GM12892 (cell line): ENCODE data around the gene HSPB6.
A peak's percentile ranks its signal among the peaks of the same experiment; 100 is the strongest.
"Not testable (repeated sequence)": the region's sequence is repeated elsewhere in the genome, so short reads cannot be mapped to it uniquely, and the experiment has no call there.

Experiments
- DNase-seq: peaks from one replicate; pipeline ENCODE4 v3.0.0; 2011; ENCODE audit not compliant: insufficient read length
- FAIRE-seq: peaks from 2 replicates; lab custom pipeline; 2011; peaks lifted over from hg19 to GRCh38; lab: Jason Lieb, UNC
- POLR2A ChIP-seq: IDR thresholded peaks from 2 replicates; pipeline ENCODE4 v1.6.1; 2011; ENCODE audit warnings: low read depth, low read length, control low read depth
- POLR2AphosphoS5 ChIP-seq: IDR thresholded peaks from 2 replicates; pipeline ENCODE4 v1.6.1; 2011; ENCODE audit warnings: low read depth, low read length, control low read depth
- TAF1 ChIP-seq: IDR thresholded peaks from 2 replicates; pipeline ENCODE4 v1.6.1; 2011; ENCODE audit warnings: low read depth, mild to moderate bottlenecking, control low read depth, low read length, borderline replicate concordance

HSPB6 gene

DNA sequence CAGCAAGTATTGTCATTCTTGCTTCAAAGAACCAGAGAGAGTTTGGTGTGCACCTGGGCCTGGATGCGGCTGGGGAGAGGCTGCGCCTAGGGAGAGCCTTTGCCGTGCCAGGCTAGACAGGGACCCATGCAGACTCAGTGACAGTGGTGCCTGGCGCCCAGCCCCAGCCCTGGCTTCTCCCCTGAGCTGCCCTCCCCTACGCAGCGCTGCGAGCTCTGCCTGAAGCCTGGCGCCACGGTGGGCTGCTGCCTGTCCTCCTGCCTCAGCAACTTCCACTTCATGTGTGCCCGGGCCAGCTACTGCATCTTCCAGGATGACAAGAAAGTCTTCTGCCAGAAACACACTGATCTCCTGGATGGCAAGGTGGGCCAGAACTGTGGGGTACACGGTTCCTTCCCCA, 27.1 kb downstream of the HSPB6 start:
- TF ChIP-seq TAF1 (no peak), POLR2AphosphoS5 (no peak), POLR2A (peak; percentile 18; the same call in 1 of the 2 replicates)
- peak; percentile 20 for DNase-seq
- no peak for FAIRE-seq

DNA sequence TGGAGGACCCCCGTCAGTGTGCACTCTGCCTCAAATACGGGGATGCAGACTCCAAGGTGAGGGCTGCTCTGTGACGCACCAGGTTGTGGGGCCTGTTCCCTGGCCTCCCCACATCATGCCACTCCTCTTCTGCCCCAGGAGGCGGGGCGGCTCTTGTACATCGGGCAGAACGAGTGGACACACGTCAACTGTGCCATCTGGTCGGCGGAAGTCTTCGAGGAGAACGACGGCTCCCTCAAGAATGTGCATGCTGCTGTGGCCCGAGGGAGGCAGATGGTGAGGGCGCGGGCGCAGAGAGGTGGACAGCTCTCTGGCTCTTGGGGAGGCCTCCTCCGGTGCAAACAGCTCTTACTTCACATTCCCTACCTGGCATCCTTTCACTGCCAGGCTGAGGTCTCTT, 27.8 kb downstream of the HSPB6 start:
- DNase-seq = no peak
- TF ChIP-seq POLR2A = no peak
- no peak for TF ChIP-seq TAF1
- TF ChIP-seq POLR2AphosphoS5 = no peak
- no peak for FAIRE-seq

DNA sequence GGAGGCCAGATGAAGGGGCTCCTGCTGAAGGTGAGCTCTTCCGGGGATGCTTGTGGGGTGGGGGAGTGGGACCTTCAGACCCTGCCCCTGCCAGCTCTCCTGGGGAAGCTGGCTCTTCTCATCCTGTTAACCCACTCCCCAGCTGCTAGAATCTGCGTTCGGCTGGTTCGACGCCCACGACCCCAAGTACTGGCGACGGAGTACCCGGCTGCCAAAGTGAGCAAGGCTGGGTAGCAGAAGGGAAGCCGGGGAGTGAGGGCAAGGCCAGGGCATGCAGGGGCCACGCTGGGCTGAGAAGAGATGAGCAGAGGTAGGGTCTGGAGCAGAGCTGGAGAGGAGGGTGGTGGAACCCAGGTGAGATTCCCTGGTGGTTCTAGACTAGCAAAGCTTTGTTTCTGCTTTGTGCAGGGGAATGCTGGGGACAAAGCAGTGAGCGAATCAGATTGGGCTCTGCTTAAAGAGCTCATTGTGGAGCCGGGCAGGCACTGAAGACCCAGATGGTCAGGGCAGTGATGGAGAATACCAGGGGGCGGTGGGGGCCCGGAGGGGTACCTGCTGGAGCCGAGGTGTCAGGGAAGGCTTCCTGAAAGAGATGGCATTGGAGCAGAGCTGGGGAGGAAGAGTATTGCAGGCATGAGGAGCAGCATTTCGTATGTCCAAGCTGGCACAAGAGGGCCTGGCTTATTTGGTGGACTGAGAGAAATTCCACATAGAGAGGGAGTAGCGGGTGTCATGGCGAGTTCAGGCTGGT, 28.7 kb downstream of the HSPB6 start:
- FAIRE-seq (no peak), DNase-seq (peak; percentile 9)
- TF ChIP-seq POLR2AphosphoS5 (0 out of 2 replicates have a peak, but pooled peaks have one; percentile 8), TAF1 (no peak), POLR2A (no peak)

DNA sequence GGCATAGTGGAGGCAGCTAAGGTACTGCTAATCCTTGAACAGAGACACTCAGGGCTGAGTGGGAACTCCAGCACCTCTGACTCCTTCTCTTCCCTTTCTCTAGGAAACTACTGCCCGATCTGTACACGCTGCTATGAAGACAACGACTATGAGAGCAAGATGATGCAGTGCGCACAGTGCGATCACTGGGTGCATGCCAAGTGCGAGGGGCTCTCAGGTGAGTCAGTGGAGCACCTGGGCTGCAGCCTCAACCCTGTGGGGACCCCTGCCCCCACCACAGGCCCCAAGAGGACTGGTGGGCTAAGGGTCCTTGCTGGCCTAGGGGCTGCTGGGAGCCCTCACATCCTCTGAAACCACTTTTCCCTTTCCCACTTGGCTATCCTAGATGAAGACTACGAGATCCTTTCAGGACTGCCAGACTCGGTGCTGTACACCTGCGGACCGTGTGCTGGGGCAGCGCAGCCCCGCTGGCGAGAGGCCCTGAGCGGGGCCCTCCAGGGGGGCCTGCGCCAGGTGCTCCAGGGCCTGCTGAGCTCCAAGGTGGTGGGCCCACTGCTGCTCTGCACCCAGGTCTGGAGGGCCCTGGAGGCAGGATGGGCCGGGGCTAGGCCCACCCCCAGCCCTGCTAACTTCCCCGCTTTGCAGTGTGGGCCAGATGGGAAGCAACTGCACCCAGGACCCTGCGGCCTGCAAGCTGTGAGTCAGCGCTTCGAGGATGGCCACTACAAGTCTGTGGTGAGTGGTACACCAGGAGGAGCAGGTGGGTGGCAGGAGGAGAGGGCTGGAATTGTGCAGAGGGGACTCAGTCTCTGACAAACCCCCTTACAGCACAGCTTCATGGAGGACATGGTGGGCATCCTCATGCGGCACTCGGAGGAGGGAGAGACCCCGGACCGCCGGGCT, 29.5 kb downstream of the HSPB6 start:
- FAIRE-seq (no peak), DNase-seq (no peak)
- TF ChIP-seq POLR2AphosphoS5 (no peak), TAF1 (no peak), POLR2A (no peak)

DNA sequence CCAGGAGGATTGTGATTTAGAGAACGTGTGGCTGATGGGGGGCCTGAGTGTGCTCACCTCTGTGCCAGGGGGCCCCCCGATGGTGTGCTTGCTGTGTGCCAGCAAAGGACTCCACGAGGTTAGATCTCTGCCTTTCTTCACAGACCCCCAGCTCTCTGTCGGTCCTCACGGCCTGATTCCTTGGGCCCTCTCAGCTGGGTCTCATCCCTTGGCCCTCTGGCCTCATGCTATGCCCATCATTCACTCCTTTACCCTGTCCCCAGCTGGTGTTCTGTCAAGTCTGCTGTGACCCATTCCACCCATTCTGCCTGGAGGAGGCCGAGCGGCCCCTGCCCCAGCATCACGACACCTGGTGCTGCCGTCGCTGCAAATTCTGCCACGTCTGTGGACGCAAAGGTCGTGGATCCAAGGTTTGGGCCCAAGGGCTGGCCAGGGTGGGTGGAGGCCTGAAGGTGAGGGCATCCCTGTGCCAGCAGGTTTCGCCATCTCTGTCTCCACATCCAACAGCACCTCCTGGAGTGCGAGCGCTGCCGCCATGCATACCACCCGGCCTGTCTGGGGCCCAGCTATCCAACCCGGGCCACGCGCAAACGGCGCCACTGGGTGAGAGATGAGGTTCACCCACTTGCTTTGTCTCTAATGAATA, 31.5 kb downstream of the HSPB6 start:
- TF ChIP-seq POLR2A = no peak
- TF ChIP-seq POLR2AphosphoS5 = no peak
- TF ChIP-seq TAF1 = no peak
- FAIRE-seq (no peak), DNase-seq (no peak)

DNA sequence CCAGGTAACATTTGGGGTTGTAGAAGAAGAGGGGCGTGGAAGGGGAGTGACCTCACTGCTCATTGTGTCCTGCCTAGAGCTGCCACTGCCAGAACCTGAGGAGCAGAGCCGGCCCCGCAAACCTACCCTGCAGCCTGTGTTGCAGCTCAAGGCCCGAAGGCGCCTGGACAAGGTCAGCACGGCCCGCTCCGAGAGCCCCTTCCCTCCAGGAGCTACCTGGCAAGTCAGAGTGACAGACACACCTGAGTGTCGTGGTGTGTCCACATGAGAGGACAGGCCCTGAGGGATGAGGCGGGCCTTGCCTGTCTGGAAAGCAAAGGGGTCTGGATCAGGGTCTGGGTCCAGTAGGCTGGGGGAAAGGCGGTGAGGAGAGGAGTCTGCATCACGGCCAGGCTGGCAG, 32.3 kb downstream of the HSPB6 start:
- DNase-seq (no peak), FAIRE-seq (no peak)
- TF ChIP-seq POLR2AphosphoS5 (no peak), POLR2A (no peak), TAF1 (no peak)

DNA sequence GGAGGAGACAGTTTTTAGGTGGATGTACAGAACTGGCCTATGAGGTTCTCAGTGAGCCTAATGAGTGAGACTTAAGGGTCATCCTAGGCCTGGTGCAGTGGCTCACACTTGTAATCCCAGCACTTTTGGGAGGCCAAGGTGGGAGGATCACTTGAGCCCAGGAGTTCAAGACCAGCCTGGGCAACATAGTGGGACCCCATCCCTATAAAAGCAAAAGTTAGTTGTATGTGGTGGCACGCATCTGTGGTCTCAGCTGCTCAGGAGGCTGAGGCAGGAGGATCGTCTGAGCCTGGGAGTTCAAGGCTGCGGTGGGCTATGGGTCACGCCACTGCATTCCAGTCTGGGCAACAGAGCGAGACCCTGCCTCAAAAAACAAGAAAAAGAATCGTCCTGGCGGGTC, 32.7 kb downstream of the HSPB6 start:
- FAIRE-seq, DNase-seq: not testable (repeated sequence)

DNA sequence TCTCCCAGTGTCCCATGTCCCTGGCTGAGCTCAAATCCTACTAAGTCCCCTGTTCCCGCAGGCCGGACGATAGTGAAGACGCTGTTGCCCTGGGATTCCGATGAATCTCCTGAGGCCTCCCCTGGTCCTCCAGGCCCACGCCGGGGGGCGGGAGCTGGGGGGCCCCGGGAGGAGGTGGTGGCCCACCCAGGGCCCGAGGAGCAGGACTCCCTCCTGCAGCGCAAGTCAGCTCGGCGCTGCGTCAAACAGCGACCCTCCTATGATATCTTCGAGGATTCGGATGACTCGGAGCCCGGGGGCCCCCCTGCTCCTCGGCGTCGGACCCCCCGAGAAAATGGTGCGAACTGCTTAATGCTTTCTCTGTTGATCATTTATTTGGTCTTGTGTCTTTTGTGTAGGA, 33.2 kb downstream of the HSPB6 start:
- FAIRE-seq (no peak), DNase-seq (no peak)
- no peak for TF ChIP-seq POLR2AphosphoS5
- no peak for TF ChIP-seq TAF1
- no peak for TF ChIP-seq POLR2A

DNA sequence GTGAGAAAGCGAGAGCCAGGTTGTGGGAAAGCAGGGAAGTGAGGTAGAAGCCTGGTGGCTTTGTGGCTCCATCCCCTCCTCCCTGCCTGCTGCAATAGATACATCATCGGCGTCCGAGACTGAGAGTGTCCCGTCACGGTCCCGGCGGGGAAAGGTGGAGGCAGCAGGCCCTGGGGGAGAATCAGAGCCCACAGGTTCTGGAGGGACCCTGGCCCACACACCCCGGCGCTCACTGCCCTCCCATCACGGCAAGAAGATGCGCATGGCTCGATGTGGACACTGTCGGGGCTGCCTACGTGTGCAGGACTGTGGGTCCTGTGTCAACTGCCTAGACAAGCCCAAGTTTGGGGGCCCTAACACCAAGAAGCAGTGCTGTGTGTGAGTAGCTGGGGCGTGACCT, 33.9 kb downstream of the HSPB6 start:
- FAIRE-seq (no peak), DNase-seq (no peak)
- TF ChIP-seq TAF1 = no peak
- peak; percentile 37 for TF ChIP-seq POLR2AphosphoS5
- 0 out of 2 replicates have a peak, but pooled peaks have one; percentile 22 for TF ChIP-seq POLR2A

DNA sequence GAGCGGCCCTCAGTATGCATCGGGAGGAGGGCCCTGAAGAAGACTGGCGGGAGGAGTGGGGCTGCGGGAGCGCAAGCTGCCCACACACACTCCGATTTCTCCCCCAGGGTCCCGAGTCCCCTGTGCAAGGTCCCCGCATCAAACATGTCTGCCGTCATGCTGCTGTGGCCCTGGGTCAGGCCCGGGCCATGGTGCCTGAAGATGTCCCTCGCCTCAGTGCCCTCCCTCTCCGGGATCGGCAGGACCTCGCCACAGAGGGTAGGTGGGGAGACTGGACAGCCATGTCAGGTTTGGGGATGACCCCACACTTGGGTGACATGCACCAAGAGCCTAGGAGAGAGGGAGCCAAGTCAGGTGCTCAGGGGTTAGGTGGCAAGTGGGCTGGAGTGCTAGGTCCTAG, 34.4 kb downstream of the HSPB6 start:
- FAIRE-seq (no peak), DNase-seq (no peak)
- TF ChIP-seq POLR2AphosphoS5 (no peak), TAF1 (no peak), POLR2A (no peak)

DNA sequence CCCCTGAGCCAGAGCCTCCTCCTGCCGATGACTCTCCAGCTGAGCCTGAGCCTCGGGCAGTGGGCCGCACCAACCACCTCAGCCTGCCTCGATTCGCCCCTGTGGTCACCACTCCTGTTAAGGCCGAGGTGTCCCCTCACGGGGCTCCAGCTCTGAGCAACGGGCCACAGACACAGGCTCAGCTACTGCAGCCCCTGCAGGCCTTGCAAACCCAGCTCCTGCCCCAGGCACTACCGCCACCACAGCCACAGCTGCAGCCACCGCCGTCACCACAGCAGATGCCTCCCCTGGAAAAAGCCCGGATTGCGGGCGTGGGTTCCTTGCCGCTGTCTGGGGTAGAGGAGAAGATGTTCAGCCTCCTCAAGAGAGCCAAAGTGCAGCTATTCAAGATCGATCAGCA, 35.5 kb downstream of the HSPB6 start:
- no peak for FAIRE-seq
- TF ChIP-seq TAF1 (no peak), POLR2A (0 out of 2 replicates have a peak, but pooled peaks have one; percentile 31)

DNA sequence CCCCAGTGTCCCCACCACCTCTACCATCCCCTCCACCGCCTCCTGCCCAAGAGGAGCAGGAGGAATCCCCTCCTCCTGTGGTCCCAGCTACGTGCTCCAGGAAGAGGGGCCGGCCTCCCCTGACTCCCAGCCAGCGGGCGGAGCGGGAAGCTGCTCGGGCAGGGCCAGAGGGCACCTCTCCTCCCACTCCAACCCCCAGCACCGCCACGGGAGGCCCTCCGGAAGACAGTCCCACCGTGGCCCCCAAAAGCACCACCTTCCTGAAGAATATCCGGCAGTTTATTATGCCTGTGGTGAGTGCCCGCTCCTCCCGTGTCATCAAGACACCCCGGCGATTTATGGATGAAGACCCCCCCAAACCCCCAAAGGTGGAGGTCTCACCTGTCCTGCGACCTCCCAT, 36.2 kb downstream of the HSPB6 start:
- TF ChIP-seq TAF1 (no peak), POLR2A (no peak), POLR2AphosphoS5 (no peak)
- FAIRE-seq (no peak), DNase-seq (no peak)

More for the DNA sequence above, 35.5 kb downstream of the HSPB6 start:
- no peak for DNase-seq

DNA sequence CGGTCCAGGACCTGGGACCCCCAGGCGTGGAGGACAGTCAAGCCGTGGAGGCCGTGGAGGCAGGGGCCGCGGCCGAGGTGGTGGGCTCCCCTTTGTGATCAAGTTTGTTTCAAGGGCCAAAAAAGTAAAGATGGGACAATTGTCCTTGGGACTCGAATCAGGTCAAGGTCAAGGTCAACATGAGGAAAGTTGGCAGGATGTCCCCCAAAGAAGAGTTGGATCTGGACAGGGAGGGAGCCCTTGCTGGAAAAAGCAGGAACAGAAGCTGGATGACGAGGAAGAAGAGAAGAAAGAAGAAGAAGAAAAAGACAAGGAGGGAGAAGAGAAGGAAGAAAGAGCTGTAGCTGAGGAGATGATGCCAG, 36.7 kb downstream of the HSPB6 start:
- FAIRE-seq = no peak
- TF ChIP-seq TAF1 (no peak), POLR2AphosphoS5 (no peak), POLR2A (no peak)
- DNase-seq = no peak
